Caco-2 (cell line): ENCODE data around the gene RCL1. TPM values are rescaled to one million over a fixed set of nuclear protein-coding genes. Genes with fewer than 3 reads are reported as not detected.

Experiments
- BruUV-seq: library from RNA; stranded (reverse); fragments of 400-500 nt; replicated peaks from 2 replicates; lab custom pipeline; 2021; lab: Mats Ljungman, UMichigan
- CTCF ChIA-PET: fragments of 300-600 bp; sonication (Branson Sonifier 250); formaldehyde crosslinking; loops from one replicate; lab custom pipeline; 2022; ENCODE audit warnings: antibody characterized with exemption; lab: Charles Lee
- POLR2A ChIA-PET: fragments of 300-600 bp; sonication (Branson Sonifier 250); formaldehyde crosslinking; loops from one replicate; lab custom pipeline; 2022; ENCODE audit warnings: antibody characterized with exemption; lab: Charles Lee
- DNase-seq, 2 experiments: peaks; one replicate each; pipeline versions ENCODE4 v3.0.0 to v3.0.0-alpha.2; 2020 to 2022
- H3K27me3 ChIP-seq: replicated peaks from 2 replicates; pipeline ENCODE4 v1.6.0; 2011; ENCODE audit warnings: low read length; ENCODE audit not compliant: control insufficient read depth, insufficient read depth
- H3K36me3 ChIP-seq: 2 replicates; pipeline ENCODE4 v1.5.1; 2011; ENCODE audit warnings: low read length; ENCODE audit not compliant: control insufficient read depth, insufficient read depth
- H3K4me1 ChIP-seq: fragments of 250-450 bp; sonication (Bioruptor Pico); 2 replicates; pipeline ENCODE4 v1.5.1; 2020; ENCODE audit warnings: mild to moderate bottlenecking
- H3K4me3 ChIP-seq: 2 replicates; pipeline ENCODE4 v1.5.1; 2011; ENCODE audit warnings: low read depth, mild to moderate bottlenecking, control low read depth, low read length
- H3K9me3 ChIP-seq: fragments of 250-450 bp; sonication (Bioruptor Pico); 2 replicates; pipeline ENCODE4 v1.5.1; 2020; ENCODE audit warnings: mild to moderate bottlenecking, moderate library complexity
- H3K27ac Mint-ChIP-seq: one replicate; pipeline ENCODE4 v1.8.0; 2022; ENCODE audit warnings: mixed read lengths; ENCODE audit not compliant: unreplicated experiment
- H3K27me3 Mint-ChIP-seq: one replicate; pipeline ENCODE4 v1.8.0; 2022; ENCODE audit warnings: mixed read lengths; ENCODE audit not compliant: insufficient read depth, unreplicated experiment
- H3K36me3 Mint-ChIP-seq: one replicate; pipeline ENCODE4 v1.8.0; 2022; ENCODE audit warnings: mild to moderate bottlenecking, mixed read lengths; ENCODE audit not compliant: insufficient read depth, unreplicated experiment
- H3K4me1 Mint-ChIP-seq: one replicate; pipeline ENCODE4 v1.8.0; 2022; ENCODE audit warnings: low read depth, mixed read lengths; ENCODE audit not compliant: unreplicated experiment
- H3K4me3 Mint-ChIP-seq: one replicate; pipeline ENCODE4 v1.8.0; 2022; ENCODE audit warnings: mild to moderate bottlenecking, moderate library complexity, mixed read lengths; ENCODE audit not compliant: unreplicated experiment
- H3K9me3 Mint-ChIP-seq: one replicate; pipeline ENCODE4 v1.8.0; 2022; ENCODE audit warnings: mixed read lengths; ENCODE audit not compliant: unreplicated experiment
- CTCF ChIP-seq, 2 experiments: fragments of 200-600 bp in 1 of 2; IDR thresholded peaks; 1 replicate in 1 of 2; 2 replicates in 1 of 2; pipeline versions ENCODE4 v1.5.1 to v1.8.0; 2011 to 2022; ENCODE audit warnings: antibody characterized with exemption in 1 of 2, control low read depth in 1 of 2, inconsistent platforms in 1 of 2, low read depth in 1 of 2, low read length in 1 of 2, mild to moderate bottlenecking in 1 of 2, moderate library complexity in 1 of 2; ENCODE audit not compliant: insufficient read depth in 1 of 2, severe bottlenecking in 1 of 2, unreplicated experiment in 1 of 2
- intact Hi-C: fragments of 100-400 bp; cut with micrococcal nuclease; formaldehyde crosslinking; loops from one replicate; pipeline ENCODE4 v1.10.0; 2022; ENCODE audit not compliant: unreplicated experiment
- total RNA-seq: library from RNA; stranded (reverse); gene quantifications from 2 replicates; pipeline ENCODE4 v1.2.3, GENCODE V29; 2022

Gene RCL1
- total RNA-seq, 1 experiment from 2014 or later = 15.7 TPM

- DNase-seq = no peak
- no peak overlapping the region for H3K27ac Mint-ChIP-seq
- CTCF ChIA-PET = no interaction called here
Observed at GRCh38 chr9:4814913-4815312, 22.2 kb downstream of the RCL1 start.

GRCh38 chr9:4815381-4815956 lies 22.7 kb downstream of the RCL1 start:
- Mint-ChIP-seq H3K27me3 (no peaks in the 10 kb centered on the region), H3K4me3 (no peak overlapping the region), H3K4me1 (no peaks in the 10 kb centered on the region), H3K27ac (no peak overlapping the region), H3K9me3 (no peaks in the 10 kb centered on the region), H3K36me3 (no peaks in the 10 kb centered on the region)
- Histone ChIP-seq H3K27me3 (no peaks in the 10 kb centered on the region), H3K4me3 (no peak overlapping the region), H3K9me3 (no peaks in the 10 kb centered on the region), H3K4me1 (no peaks in the 10 kb centered on the region), H3K36me3 (no peaks in the 10 kb centered on the region)
- POLR2A ChIA-PET = interaction anchor here (0.5 kb wide), 1 partner anchor 37 kb away, joined by 4 read pairs; no protein-coding TSS in a partner anchor
- no peak for TF ChIP-seq CTCF (IDR thresholded peaks at IDR 0.05; ENCODE audit: insufficient read depth in 1 of 2, low read depth in 1 of 2, low read length in 1 of 2, severe bottlenecking in 1 of 2, unreplicated experiment in 1 of 2)
- intact Hi-C loops = no loop called here
- CTCF ChIA-PET = no interaction called here
- no TSS peak for BruUV-seq
- DNase-seq = no peak

More at GRCh38 chr9:4814913-4815312, 22.2 kb downstream of the RCL1 start:
- intact Hi-C loops = no loop called here
- no peaks in the 10 kb centered on the region for H3K36me3 Mint-ChIP-seq
- Histone ChIP-seq H3K4me1 (no peaks in the 10 kb centered on the region), H3K9me3 (no peaks in the 10 kb centered on the region), H3K36me3 (no peaks in the 10 kb centered on the region), H3K27me3 (no peaks in the 10 kb centered on the region), H3K4me3 (no peak overlapping the region)
- no TSS peak for BruUV-seq
- no peak overlapping the region for H3K4me3 Mint-ChIP-seq
- TF ChIP-seq CTCF (IDR thresholded peaks at IDR 0.05; ENCODE audit: insufficient read depth in 1 of 2, low read depth in 1 of 2, low read length in 1 of 2, severe bottlenecking in 1 of 2, unreplicated experiment in 1 of 2) = no peak
- no peaks in the 10 kb centered on the region for H3K9me3 Mint-ChIP-seq
- no peaks in the 10 kb centered on the region for H3K4me1 Mint-ChIP-seq
- H3K27me3 Mint-ChIP-seq = no peaks in the 10 kb centered on the region
- POLR2A ChIA-PET = no interaction called here

- TF ChIP-seq CTCF (IDR thresholded peaks at IDR 0.05; ENCODE audit: insufficient read depth in 1 of 2, low read depth in 1 of 2, low read length in 1 of 2, severe bottlenecking in 1 of 2, unreplicated experiment in 1 of 2) = no peak
- BruUV-seq = no TSS peak
- ChIA-PET CTCF (no interaction called here), POLR2A (no interaction called here)
- no peaks in the 10 kb centered on the region for H3K9me3 Mint-ChIP-seq
- H3K4me1 ChIP-seq = no peaks in the 10 kb centered on the region
- H3K27me3 ChIP-seq = no peaks in the 10 kb centered on the region
- intact Hi-C loops = loop anchor here (10.0 kb wide), 1 partner anchor 105 kb away; no protein-coding TSS in a partner anchor
- no peak overlapping the region for H3K27ac Mint-ChIP-seq
- no peak for DNase-seq
- H3K36me3 ChIP-seq = no peaks in the 10 kb centered on the region
- no peaks in the 10 kb centered on the region for H3K27me3 Mint-ChIP-seq
- no peaks in the 10 kb centered on the region for H3K4me1 Mint-ChIP-seq
- no peaks in the 10 kb centered on the region for H3K9me3 ChIP-seq
- H3K36me3 Mint-ChIP-seq = no peaks in the 10 kb centered on the region
- H3K4me3 Mint-ChIP-seq = no peak overlapping the region
- no peak overlapping the region for H3K4me3 ChIP-seq
Observed at GRCh38 chr9:4820168-4820567, 27.4 kb downstream of the RCL1 start.
